ENCODE measurements around the gene SREK1.
"Not testable (repeated sequence)": the region's sequence is repeated elsewhere in the genome, so short reads cannot be mapped to it uniquely, and the experiment has no call there.

The SREK1 gene

DNA sequence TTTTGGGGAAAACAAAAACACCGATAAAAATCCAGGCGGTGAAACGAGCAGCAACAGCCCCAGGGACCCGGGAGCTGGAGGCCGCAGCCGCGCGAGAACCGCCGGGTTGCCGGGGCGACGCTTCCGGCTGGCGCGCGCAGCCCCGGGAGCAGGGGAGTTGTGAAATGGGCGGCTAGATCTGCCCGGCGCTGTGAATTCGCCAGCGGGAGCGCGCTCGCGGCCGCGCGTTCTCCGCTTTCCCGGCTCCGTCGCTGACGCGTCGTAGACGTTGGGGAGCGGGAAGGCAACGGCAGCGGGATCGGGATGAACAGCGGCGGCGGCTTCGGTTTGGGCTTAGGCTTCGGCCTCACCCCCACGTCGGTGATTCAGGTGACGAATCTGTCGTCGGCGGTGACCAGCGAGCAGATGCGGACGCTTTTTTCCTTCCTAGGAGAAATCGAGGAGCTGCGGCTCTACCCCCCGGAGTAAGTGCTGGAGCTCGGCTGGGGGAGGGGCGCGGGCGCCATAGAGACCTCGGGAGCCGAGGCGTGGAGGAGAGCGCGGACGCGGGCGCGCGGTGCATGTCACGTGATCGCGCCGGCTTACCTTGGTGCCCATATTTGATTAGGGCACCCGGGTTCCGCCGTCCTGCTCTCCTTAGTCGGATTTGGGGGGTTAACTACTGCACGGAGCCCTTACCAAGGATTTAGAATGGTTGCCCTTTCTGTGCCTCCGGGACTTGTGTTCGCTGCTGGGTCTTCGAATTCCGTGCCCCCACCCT lies at the start of gene SREK1:
TSS of gene SREK1 (plus strand) at position 227 of the 760 bp plus-strand sequence. CDS start at position 304, 77 bp downstream.
- peak; percentile 92 for DNase-seq

- no peak for DNase-seq
Observed at GRCh38 chr5:66100851-66101250, 43.2 kb upstream of the SREK1 start.

- DNase-seq: no peak
Observed at GRCh38 chr5:66113160-66113559, 30.9 kb upstream of the SREK1 start.

GRCh38 chr5:66118304-66118703 lies 25.8 kb upstream of the SREK1 start:
- no peak for DNase-seq

DNA sequence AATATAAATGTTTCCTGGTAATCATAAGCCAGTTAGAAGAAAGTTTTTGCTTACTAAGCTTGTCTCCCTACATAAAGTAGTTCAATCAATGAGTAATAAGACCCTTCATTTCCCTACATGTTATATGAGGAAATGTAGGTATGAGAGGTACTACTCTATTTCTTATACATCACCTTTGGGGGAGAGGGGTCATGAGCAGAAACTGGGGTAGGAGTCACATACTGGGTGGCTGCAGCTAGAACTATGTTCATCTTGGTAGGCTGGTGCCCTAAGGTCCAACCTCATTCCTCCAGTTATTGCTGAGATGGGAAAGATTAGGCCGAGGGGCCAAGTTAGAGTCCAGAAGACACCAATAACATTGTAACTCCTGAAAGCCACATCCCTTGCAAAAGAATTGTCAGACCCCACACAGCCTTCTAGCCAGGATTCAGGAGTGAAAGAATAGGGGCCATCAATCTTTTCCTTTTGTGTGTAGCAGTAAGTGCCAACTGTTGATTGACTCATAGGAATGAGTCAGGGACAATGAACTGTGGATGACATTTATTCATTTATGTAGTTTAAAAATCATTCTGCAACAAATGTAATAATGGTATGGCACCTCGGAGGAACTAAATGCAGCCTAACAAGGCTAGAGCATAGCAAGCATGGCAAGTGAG lies 21.6 kb upstream of the SREK1 start:
- no peak for DNase-seq

DNA sequence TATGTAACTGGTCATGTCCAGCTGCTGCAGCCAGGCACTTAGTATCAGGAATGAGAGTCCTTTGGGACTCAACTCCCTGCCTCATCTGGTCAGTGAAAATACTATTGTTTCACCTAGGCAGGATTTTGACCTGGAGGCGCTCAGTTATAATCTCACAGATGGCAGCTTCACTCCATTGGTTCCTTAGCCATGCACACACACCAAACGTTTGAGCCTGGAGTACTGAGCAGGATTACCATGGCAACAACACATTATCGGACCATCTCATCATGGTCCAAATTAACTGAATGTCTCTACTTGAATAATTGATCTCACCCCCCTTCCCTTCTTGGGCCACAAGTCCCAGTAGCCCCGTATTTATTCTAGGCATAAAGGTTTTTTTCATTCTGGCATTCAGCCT lies 15.0 kb upstream of the SREK1 start:
- DNase-seq: no peak

DNA sequence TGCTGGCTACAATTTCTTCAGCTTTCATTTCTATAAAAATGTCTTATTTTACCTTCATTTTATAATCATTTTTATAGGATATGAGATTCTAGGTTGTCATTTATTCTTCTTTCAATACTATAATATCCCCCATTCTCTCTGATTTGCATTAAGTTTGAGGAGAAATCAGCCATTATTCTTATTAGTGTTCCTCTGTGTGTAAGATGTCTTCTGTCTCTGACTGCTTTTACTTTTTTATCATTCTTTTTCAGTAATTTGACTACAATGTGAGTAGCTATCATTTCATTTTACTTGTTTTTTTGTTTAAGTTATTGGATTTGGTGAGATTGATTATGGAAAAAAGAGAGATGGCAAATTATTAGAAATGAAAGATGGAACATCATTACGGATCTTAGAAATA lies 13.6 kb upstream of the SREK1 start:
- DNase-seq: no peak

- DNase-seq: no peak
Observed at GRCh38 chr5:66134407-66134861, 9.7 kb upstream of the SREK1 start.

DNA sequence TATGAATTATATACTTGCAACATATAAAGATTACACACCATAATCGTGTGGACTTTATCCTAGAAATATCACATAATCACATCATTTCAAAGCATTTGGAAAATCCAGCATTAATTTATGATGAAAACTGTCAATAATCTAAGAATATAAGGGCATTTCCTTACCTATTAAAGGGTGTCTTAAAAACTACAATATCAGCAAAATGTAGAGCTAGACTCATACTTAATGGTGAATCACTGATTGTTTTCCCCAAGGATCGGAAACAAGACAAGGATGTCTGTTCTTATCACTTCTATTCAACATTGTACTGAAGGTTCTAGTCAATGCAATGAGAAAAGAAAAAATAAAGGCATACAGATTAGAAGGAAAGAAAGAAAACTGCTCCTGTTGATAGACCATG lies 8.0 kb upstream of the SREK1 start:
- no peak for DNase-seq

GRCh38 chr5:66136944-66137343 lies 7.2 kb upstream of the SREK1 start:
- not testable (repeated sequence) for DNase-seq

DNA sequence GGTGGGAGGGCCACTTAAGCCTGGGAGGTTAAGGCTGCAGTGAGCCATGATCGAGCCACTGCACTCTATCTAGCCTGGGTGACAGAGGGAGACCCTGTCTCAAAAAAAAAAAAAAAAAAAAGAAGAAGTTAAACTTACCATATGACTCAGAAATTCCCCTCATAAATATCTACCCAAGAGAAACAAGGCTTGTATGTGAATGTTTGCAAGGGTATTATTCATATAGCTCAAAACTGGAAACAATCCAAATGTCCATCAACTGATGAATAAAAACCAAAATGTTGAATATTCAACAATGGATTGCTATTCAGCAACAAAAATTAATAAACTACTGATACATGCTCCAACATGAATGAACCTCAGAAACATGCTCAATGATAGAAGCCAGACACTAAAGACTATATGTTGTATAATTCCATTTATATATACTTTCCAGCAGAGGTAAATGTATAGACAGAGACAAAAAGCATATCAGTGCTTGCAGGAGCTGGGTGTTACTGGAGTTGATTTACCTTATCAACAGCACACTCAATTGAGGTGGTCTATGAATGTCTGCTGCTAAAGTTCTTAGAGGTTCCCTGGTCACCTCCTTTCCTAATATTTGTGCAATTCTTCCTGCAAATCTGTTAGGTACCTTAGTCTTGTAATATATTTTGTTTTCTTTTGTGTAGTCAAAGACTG lies 5.3 kb upstream of the SREK1 start:
- DNase-seq: no peak

GRCh38 chr5:66139318-66139712 lies 4.8 kb upstream of the SREK1 start:
- no peak for DNase-seq

GRCh38 chr5:66142417-66142816 lies 1.7 kb upstream of the SREK1 start:
- no peak for DNase-seq

DNA sequence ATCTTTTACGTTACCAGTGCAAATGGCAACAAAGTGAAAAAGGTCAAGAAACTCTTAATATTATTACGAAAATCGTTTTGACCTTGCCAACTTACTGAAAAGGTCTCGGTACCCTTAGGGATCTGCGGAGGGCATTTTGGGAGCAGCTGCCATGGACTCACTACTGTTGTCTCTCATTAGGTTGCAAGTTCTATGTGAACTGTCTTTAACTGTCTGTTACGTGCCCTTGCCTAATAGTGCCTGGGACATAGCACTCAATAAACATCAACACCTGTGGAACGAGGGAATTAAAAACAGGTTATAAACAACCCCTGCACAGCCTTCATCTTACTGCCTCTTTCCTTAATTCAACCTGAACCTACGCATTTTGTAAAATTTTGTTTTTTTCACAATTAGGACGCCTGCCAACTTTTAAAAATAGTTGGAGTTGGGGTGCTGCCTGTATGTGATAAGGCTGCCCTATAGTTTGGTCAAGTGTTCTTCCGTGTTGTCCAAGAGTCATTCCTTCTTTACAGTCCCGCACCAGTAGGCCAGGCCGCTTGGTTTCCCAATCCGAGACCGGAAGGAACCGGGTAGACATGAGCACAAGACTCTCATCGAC lies 527 bp upstream of the SREK1 start:
- no peak for DNase-seq

DNA sequence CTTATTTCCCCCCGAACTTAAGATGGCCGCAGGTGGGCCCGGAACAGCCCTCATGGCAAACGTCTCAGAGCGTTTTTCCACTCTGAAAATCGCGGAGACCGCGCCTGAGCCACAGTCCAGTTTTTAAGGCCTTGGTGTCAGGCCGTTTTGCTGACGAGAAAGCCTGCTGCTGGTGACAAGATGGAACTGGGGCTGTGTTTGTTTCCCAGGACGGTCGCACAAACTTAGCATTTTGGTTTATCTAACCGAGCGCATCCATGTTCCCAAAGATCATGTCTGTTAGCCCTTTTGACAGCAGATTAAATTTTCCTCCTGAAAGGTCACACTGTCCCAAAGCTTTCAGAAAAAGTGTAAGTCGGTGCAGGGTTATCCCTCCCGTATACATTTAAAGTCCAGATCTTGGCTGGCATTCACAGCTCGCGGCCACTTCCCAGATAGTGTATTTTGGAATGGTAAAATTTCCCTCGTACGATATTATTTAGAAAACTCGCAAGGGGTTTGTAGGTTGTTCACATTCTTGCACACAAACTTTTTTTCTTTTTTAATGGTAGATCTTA lies 812 bp downstream of the SREK1 start:
- no peak for DNase-seq

DNA sequence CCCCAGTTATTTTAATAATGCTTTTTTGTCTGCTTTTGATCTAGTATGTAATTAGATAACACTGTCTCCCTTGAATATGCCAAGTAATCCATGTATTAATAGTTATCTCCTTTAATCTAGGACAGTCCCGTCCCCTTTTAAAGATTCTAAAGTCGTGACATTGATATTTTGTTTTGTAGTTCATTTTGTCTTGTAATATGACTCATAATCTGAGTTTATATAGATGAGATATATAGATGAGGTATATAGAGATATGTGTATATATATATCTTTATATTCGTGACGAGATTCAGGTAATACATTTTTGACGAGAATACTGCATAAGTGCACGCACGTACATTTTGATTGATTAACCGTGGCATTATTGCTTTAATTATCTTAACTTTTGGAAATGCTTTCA lies 1.6 kb downstream of the SREK1 start:
- no peak for DNase-seq

DNA sequence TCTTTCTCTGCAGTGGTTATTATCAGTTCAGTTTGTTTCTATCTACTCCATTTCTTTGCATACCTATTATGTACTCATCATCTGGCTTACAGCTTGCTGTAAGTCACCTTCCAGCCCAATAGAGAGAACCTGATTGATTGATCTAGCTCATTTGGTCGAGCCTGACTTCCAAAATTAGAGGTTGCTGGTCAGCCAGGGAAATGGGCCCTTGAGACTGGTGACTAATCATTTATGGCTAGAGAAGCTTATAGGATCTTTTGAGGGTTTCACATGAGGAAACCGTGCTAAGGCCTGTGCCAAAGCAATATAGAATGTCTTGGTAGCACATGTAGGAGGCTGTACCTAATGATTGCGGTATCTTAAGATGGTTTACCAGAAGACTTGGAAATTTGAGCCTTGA lies 5.8 kb downstream of the SREK1 start:
- no peak for DNase-seq

DNA sequence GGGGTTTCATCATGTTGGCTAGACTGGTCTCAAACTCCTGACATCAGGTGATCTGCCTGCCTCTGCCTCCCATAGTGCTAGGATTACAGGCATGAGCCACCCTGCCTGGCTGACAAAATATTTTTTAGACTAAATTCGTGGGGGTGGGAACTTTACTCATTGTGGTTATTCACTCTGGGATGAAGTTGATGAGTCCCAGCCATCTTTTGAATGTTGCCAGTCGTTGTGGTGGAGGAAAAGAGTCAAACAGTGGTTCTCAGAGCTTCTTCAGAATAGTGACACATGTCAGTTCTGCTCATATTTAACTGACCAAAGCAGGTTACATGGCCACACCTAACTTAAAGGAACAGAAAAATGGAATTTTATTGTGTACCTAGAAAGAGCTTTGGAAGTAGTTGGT lies 6.9 kb downstream of the SREK1 start:
- DNase-seq: peak; percentile 40

DNA sequence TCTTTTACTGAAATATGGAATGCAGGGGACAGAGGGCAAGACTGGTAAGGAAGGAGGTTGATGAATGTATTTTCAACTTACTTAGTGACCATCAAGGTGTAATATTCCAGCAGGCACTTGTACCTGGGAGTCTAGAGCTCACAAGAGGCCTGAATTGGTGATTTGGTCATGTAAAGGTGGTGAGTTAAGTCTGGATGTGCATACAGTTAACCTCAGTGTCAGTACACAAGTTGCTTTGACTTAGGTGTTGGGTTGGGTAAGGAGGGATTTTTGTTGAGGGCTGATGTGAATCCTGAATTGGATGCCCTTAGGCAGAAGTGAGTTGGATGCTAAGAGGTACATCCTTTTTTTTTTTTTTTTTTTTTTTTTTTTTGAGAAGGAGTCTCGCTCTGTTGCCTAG lies 7.4 kb downstream of the SREK1 start:
- no peak for DNase-seq

GRCh38 chr5:66157046-66157445 lies 12.9 kb downstream of the SREK1 start:
- no peak for DNase-seq

- no peak for DNase-seq
Observed at GRCh38 chr5:66161356-66161755, 17.3 kb downstream of the SREK1 start.

- DNase-seq: no peak
Observed at GRCh38 chr5:66164044-66164790, 20.1 kb downstream of the SREK1 start.

GRCh38 chr5:66168226-66168625 lies 24.1 kb downstream of the SREK1 start:
- DNase-seq: no peak
